Fibroblast of mammary gland (primary cell): ENCODE results near the gene NAV3.

Source experiments
- DNase-seq: peaks from one replicate; pipeline ENCODE4 v3.0.0-alpha.2; 2010; ENCODE audit warnings: low read depth
- H3K4me3 ChIP-seq: 2 replicates; pipeline ENCODE4 v1.5.1; 2011; ENCODE audit warnings: low read depth, mild to moderate bottlenecking, low read length, moderate library complexity; ENCODE audit not compliant: control insufficient read depth
- TF ChIP-seq, protein P1 (sequence below): conservative IDR thresholded peaks from 2 replicates; pipeline ENCODE4 v1.5.1; 2011; ENCODE audit warnings: low read depth, low read length, inconsistent platforms; ENCODE audit not compliant: control insufficient read depth, insufficient read depth

The NAV3 gene

DNA sequence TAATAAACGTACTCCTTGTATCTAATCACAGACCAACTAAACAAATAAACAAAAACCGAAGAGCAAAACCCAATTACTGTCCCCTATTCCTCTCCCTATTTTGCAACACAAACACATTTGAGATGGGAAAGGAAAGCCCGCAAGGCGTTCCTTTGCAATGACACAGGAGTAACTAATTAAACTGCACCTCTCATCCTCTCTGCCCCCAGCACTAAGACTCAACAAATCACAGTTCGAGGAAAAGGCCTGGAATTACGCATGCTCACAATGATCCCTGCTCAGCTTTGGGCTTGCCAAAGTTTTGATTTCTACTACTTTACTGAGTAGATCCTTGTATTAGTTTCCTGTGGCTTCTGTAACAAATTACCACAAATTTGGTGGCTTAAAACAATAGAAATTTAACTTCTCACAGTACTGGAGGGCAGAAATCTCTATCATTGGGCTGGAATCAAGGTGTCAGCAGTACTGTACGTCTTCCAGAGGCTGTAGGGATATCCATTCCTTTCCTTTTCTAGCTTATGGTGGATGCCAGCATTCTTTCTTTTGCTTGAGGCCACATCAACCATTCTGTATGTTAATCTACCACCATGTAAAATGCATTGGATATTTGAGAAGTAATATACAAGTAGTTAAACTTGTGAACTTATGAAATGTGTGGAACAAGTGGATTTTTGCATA, 123.0 kb downstream of the NAV3 start:
- DNase-seq = no peak
- no peak overlapping the region for H3K4me3 ChIP-seq

DNA sequence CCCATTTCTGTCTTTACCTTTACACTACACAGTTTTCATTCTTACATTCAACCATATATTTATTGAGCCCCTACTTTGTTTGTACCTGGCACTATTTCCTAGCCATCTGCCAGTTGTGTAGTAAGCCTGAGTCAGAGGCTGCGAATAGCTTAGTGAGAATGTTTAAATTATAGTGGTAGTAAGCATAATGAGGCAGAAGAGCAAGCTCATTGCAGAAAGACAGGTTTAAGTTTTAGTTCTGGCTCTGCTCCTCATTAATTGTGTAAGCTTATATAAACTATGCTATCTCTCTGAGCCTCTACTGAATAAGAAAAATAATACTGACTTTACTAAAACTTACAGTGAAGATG, 123.5 kb downstream of the NAV3 start:
- peak; percentile 52 for DNase-seq
- TF ChIP-seq, protein P1, sequence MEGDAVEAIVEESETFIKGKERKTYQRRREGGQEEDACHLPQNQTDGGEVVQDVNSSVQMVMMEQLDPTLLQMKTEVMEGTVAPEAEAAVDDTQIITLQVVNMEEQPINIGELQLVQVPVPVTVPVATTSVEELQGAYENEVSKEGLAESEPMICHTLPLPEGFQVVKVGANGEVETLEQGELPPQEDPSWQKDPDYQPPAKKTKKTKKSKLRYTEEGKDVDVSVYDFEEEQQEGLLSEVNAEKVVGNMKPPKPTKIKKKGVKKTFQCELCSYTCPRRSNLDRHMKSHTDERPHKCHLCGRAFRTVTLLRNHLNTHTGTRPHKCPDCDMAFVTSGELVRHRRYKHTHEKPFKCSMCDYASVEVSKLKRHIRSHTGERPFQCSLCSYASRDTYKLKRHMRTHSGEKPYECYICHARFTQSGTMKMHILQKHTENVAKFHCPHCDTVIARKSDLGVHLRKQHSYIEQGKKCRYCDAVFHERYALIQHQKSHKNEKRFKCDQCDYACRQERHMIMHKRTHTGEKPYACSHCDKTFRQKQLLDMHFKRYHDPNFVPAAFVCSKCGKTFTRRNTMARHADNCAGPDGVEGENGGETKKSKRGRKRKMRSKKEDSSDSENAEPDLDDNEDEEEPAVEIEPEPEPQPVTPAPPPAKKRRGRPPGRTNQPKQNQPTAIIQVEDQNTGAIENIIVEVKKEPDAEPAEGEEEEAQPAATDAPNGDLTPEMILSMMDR = no peak
- H3K4me3 ChIP-seq = no peak overlapping the region

More for the DNA sequence above, 123.0 kb downstream of the NAV3 start:
- TF ChIP-seq, protein P1 = no peak

DNA sequence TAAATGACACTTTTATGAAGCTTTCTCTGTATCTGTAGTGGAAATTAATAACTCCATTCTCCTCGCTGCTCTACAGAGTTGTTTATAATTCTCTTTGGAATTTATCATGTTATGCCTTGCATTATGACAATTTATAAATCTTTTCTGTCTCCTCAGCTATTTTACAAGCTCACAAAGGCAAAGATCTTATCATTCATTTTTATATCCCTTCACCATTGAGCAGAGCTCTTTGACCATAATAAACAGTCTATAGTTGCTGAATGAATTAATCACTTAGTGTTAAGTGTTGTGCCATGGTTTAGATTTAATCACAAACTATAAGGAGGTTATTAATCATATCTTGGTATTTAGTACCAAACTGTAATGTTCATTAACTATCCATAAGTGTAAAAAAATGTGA, 126.4 kb downstream of the NAV3 start:
- no peak for DNase-seq
- TF ChIP-seq, protein P1 = no peak
- no peak overlapping the region for H3K4me3 ChIP-seq

DNA sequence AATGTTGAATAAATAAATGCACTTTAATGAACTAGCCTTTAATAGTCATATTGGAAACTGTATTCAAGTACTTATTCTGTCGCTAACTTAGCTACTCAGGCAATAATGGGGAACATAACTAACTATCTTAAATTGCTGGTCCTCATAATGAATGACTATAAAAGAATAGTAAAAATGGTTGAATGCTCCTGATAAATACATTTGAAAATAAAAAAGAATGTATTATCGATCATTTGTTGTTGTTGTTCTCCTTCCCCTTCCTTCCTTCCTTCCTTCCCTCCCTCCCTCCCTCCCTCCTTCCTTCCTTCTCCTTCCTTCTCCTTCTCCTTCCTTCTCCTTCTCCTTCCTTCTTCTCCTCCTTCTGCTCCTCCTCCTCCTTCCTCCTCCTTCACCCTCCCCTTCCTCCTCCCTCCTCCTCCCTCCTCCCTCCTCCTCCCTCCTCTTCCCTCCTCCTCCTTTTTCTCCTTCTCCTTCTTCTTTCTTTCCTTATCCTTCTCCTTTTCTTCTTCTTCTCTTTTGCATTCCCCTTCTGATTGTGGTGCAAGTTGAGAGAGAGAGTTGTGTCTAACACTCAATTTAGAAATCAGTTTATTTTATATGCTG, 133.0 kb downstream of the NAV3 start:
- no peak overlapping the region for H3K4me3 ChIP-seq
- TF ChIP-seq, protein P1 = no peak
- DNase-seq = no peak

DNA sequence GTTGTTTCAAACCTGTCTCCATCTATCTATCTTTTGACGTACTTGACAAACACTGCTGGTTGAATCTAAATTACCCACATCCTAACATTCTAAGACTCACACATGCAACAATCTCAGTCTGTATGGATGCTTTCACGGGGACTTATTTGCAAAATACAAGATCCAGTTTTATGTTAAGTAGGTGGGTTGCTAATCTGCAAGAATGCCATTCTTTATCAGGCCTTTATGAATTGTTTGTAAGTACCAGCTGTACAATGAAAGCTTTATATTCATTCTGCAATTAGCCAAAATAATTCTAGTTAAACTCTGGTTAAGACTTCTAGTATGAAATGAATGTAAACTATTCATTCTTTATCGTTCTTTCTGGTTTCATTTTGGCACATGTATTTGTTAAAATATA, 135.1 kb downstream of the NAV3 start:
- TF ChIP-seq, protein P1 = no peak
- H3K4me3 ChIP-seq = no peak overlapping the region
- no peak for DNase-seq

DNA sequence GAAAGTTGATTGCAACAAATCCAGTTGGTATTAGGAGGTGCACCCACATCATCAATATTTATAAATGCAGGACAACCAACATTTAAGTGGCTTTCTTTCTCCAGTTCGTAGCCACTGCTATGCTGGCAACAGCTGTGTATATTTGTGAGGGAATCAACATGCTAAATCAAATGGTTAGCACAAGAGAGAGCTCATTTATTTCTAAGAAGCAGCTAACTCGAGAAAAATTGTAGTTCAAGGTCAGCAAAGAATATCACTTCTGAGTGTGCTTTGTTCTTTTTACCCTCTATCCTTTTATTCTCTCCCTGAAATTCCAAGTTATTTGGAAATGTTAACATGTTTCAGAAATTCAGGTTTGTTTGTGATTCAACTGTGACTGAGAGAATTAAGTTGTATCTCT, 137.3 kb downstream of the NAV3 start:
- TF ChIP-seq, protein P1 = no peak
- H3K4me3 ChIP-seq = no peak overlapping the region
- no peak for DNase-seq

DNA sequence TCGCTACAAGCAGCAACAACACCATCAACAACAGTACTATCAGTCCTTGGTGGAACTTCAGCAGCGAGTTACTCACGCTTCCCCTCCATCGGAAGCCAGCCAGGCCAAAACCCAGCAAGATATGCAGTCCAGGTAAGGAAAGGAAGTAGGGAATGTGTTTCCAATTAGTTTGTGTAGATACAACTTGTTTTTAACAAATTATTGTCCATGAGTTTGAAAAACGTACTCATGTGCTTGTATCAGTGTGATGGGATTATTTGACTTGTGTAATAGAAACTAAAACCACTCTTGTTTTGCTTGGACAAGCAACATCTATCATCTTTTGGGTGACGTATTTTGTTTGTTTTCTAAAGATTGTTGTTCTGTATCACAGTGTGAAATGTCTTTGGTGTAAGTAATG, 137.9 kb downstream of the NAV3 start:
- TF ChIP-seq, protein P1 = no peak
- H3K4me3 ChIP-seq = no peak overlapping the region
- DNase-seq = no peak
